ENCODE results near the gene FGF12.

- TF ChIP-seq CTCF (IDR thresholded peaks at IDR 0.05) (no peak), POLR2A (IDR thresholded peaks at IDR 0.05) (no peak)
These were observed 502.6 kb downstream of the FGF12 start for GRCh38 chr3:192224634-192225155.
